DMS79 treated with DMSO at 0.1 percent for 48 hours (cell line): ENCODE results near the gene AHSA1.
"Not testable (repeated sequence)": the region's sequence is repeated elsewhere in the genome, so short reads cannot be mapped to it uniquely, and the experiment has no call there.

Experiments
- DNase-seq: peaks from one replicate; lab custom pipeline; 2025; lab: John Stamatoyannopoulos, UW

AHSA1 gene

GRCh38 chr14:77457522-77458248 is at the start of gene AHSA1, which contains the start of gene VIPAS39:
Gene AHSA1 (plus strand): TSS chr14:77458093. CDS start chr14:77458190, 97 bp downstream.
Gene VIPAS39 (minus strand): TSS chr14:77457601. CDS start chr14:77454102, 3,499 bp downstream.
- peak; percentile 100 for DNase-seq

DNA sequence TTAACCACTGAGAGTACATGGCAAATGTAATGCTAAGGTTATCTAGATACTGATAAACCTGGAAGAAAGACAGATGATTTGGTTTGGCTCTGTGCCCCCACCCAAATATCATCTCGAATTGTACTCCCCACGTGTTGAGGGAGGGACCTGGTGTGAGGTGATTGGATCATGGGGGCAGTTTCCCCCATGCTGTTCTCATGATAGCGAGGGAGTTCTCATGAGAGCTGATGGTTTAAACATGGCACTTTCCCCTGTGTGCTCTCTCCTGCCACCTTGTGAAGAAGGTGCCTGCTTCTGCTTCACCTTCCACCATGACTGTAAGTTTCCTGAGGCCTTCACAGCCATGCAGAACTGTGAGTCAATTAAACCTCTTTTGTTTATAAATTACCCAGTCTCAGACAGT is 48.8 kb upstream of the AHSA1 start:
- no peak for DNase-seq

- not testable (repeated sequence) for DNase-seq
Measured at GRCh38 chr14:77415403-77416030, 42.4 kb upstream of the AHSA1 start.

GRCh38 chr14:77416098-77416497 is 41.8 kb upstream of the AHSA1 start:
- not testable (repeated sequence) for DNase-seq

DNA sequence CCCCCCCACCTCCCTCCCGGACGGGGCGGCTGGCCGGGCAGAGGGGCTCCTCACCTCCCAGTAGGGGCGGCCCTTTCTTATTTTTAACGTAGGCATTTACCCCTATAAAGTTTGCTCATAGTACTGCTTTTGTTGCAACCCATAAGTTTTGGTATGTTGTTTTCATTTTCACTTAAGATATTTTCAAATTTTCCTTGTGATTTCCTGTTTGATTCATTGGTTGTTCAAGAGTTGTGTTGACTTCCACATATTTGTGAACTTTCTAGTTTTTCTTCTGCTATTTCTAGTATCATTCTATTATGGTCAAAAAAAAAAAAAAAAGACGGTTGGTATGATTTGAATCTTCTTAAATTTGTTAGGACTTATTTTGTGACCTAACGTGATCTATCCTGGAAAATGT is 41.1 kb upstream of the AHSA1 start:
- no peak for DNase-seq

GRCh38 chr14:77421201-77421600 is 36.7 kb upstream of the AHSA1 start:
- DNase-seq = no peak

GRCh38 chr14:77423423-77423822 is 34.5 kb upstream of the AHSA1 start, which contains the start of gene NOXRED1:
Gene NOXRED1 (minus strand): TSS chr14:77423523. CDS start chr14:77422889, 634 bp downstream.
- DNase-seq = no peak

- DNase-seq = no peak
Measured at GRCh38 chr14:77424862-77425261, 33.0 kb upstream of the AHSA1 start.

DNA sequence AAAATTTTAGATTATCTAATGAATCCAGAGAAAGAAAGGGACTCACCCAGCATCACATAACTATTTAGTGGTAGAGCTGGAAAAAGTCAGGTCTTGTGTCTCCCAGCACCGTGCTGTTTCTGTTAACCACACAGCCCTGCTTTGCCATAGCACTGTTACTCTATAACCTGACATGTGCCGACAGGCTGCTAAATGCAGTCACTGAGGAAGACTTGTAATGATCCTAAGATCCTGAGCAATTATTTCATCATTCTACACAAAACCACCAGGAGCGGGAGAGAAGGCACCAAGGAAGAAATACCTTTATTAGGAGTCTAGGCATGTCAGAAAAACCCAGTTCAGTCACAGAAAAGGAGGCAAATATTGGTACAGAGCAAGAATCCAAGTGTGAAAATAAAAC is 31.5 kb upstream of the AHSA1 start:
- no peak for DNase-seq

- no peak for DNase-seq
Measured at GRCh38 chr14:77436042-77436441, 21.9 kb upstream of the AHSA1 start.

DNA sequence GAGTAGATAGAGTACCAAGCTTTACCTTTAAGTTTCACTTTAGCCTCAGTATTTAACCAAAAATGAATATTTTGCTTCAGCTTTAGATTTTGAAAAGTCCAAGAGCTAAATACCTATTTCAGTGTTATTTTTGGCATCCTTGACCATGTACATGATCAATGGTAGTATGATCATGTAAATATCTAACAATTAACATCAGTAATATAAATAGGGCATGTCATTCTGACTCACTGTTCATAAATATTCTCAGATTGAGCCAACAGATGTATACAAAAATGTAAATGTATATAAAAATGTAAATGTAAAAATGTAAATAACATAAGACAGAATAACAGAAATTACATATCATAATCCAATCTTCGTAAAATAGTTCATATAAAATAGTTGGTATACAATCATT is 19.3 kb upstream of the AHSA1 start:
- no peak for DNase-seq

- DNase-seq = no peak
Measured at GRCh38 chr14:77439861-77440260, 18.0 kb upstream of the AHSA1 start.

GRCh38 chr14:77442196-77442595 is 15.7 kb upstream of the AHSA1 start:
- no peak for DNase-seq

GRCh38 chr14:77455966-77456640 is 1.8 kb upstream of the AHSA1 start:
- no peak for DNase-seq

GRCh38 chr14:77457115-77457521 is 775 bp upstream of the AHSA1 start:
- no peak for DNase-seq

DNA sequence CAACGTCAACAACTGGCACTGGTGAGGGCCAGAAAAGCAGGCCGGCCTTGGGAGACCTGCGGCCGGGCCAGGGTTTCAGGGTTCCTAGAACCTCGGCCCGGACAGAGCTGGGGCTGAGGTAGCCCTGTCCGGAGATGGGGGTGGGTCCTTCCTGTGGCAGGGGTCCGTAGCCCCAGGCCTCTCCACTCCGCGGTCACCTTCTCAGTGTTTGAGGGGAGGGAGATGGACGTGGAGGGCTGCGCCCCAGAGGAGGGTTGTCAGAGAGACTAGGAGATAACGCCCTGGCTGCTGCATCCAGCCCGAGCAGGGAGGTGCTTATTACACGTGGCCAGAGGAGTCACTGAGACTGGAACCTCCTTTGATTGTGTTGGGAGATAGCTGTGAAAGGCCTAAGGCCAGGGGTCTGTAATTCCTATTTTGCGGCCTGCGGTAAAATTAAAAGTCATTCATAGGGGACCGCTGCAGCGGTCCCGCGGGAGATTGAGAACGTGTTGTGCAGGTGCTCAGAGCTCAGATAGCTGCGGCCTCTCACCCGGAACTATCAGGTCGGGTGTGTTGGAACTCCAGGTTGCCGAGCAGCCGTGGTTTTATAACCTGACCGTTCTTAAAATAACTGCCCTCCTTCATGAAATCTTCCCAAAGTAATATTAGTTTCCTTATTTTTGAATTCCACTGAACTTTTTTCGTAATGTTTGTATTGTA is 507 bp downstream of the AHSA1 start:
- peak; percentile 43 for DNase-seq

GRCh38 chr14:77459072-77459723 is 1.3 kb downstream of the AHSA1 start:
- DNase-seq = peak; percentile 34

GRCh38 chr14:77467801-77468200 is 9.9 kb downstream of the AHSA1 start:
- DNase-seq = no peak

DNA sequence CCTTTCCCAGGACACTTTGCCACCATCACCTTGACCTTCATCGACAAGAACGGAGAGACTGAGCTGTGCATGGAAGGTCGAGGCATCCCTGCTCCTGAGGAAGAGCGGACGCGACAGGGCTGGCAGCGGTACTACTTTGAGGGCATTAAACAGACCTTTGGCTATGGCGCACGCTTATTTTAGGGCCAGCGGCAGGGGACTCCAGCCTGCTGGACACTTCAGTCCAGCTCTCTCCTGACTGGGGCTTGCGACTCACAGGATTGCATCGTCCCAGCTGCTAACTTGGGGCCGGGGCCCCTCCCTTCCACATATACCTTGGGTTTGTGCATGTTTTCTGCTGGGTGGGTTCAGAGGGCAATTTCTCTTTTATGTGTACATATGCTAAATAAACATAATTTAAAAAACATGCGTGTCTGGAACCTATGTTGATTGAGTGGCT is 11.2 kb downstream of the AHSA1 start:
- DNase-seq = no peak

GRCh38 chr14:77469539-77469938 is 11.6 kb downstream of the AHSA1 start:
- no peak for DNase-seq

- no peak for DNase-seq
Measured at GRCh38 chr14:77470224-77470870, 12.5 kb downstream of the AHSA1 start.
